Upper lobe of left lung (tissue), 6 donors: ENCODE results near the gene MTHFD1L. TPM values are rescaled to one million over a fixed set of nuclear protein-coding genes. Genes with fewer than 3 reads are reported as not detected.

ENCODE experiments used
- ATAC-seq, 2 donors: fragments of 200-7000 bp; cut with Tn5 transposase; one replicate each; pipeline ENCODE4 v1.9.1; 2022; ENCODE audit warnings: mild to moderate bottlenecking in 2 of 2, moderate library complexity in 2 of 2; ENCODE audit not compliant: low FRiP score in 2 of 2
- DNase-seq, 2 donors: peaks; one replicate each; pipeline ENCODE4 v3.0.0-alpha.2; 2019 to 2020
- H3K27ac ChIP-seq, 4 donors: fragments of 200-600 bp; sonication (generic); one replicate each; pipeline ENCODE4 v1.5.1; 2016 to 2019
- H3K27me3 ChIP-seq, 4 donors: fragments of 200-600 bp; sonication (generic); one replicate each; pipeline ENCODE4 v1.5.1; 2017 to 2019
- H3K36me3 ChIP-seq, 4 donors: fragments of 200-600 bp; sonication (generic); one replicate each; pipeline ENCODE4 v1.5.1; 2016 to 2019
- H3K4me1 ChIP-seq, 4 donors: fragments of 200-600 bp; sonication (generic); one replicate each; pipeline ENCODE4 v1.5.1; 2018 to 2019
- H3K4me3 ChIP-seq, 4 donors: fragments of 200-600 bp; sonication (generic); one replicate each; pipeline ENCODE4 v1.5.1; 2017 to 2019; ENCODE audit warnings: mild to moderate bottlenecking in 2 of 4, moderate library complexity in 1 of 4
- H3K9me3 ChIP-seq, 4 donors: fragments of 200-600 bp; sonication (generic); one replicate each; pipeline ENCODE4 v1.5.1; 2018 to 2019
- CTCF ChIP-seq, 6 experiments: fragments of 450-650 bp in 4 of 6; fragments of 200-600 bp in 2 of 6; sonication (generic) in 2 of 6; IDR thresholded peaks; one replicate each; pipeline ENCODE4 v1.5.1; 2016 to 2019; ENCODE audit warnings: antibody characterized with exemption in 6 of 6
- EP300 ChIP-seq, 4 donors: sonication (generic); formaldehyde crosslinking; IDR thresholded peaks; one replicate each; pipeline ENCODE4 v1.5.1; 2017; ENCODE audit warnings: antibody characterized with exemption in 4 of 4, control low read depth in 2 of 4
- POLR2A ChIP-seq, 4 donors: fragments of 450-650 bp; IDR thresholded peaks; one replicate each; pipeline ENCODE4 v1.5.1; 2016 to 2017; ENCODE audit warnings: antibody characterized with exemption in 4 of 4, mild to moderate bottlenecking in 2 of 4
- POLR2AphosphoS5 ChIP-seq, 2 donors: sonication (generic); formaldehyde crosslinking; IDR thresholded peaks; one replicate each; pipeline ENCODE4 v1.5.1; 2017; ENCODE audit warnings: antibody characterized with exemption in 2 of 2
- WGBS, 2 donors: methylation state at CpG; one replicate each; pipeline ENCODE4 v1.1.5; 2017 to 2018; 5-methylcytosine and 5-hydroxymethylcytosine counted together
- total RNA-seq, 6 donors: library from RNA; depleted of rRNA in 4 of 6; stranded (reverse); fragments of >200 nt in 4 of 6; gene quantifications; one replicate each; pipeline versions ENCODE4 v1.1.0 to v1.2.1, GENCODE V29; 2016 to 2021
- donor health status: DM: no; HTN: no; CAD: no; lungs with moderate emphysema.
- donor health status: DM: no; HTN: yes; CAD: no; lungs with severe emphysema.

Gene MTHFD1L
- total RNA-seq, 6 donors from 2014 or later, result 11.8 to 32.3 (median 19.4) TPM

GRCh38 chr6:150929416-150929815 is 63.9 kb downstream of the MTHFD1L start:
- no peak for DNase-seq
- no peaks in the 10 kb centered on the region for H3K27me3 ChIP-seq
- no peak for ATAC-seq
- WGBS, 2 donors, result 63 to 89% methylated on average over 2 of the region's 2 CpGs
- no peaks in the 10 kb centered on the region for H3K9me3 ChIP-seq
- H3K27ac ChIP-seq, result no peak overlapping the region
- H3K36me3 ChIP-seq, result no peaks in the 10 kb centered on the region
- no peaks in the 10 kb centered on the region for H3K4me1 ChIP-seq
- no peak for TF ChIP-seq POLR2A (IDR thresholded peaks at IDR 0.05)
- TF ChIP-seq EP300 (IDR thresholded peaks at IDR 0.05), result no peak
- TF ChIP-seq POLR2AphosphoS5 (IDR thresholded peaks at IDR 0.05), result no peak
- no peak for TF ChIP-seq CTCF (IDR thresholded peaks at IDR 0.05)
- no peak overlapping the region for H3K4me3 ChIP-seq

DNA sequence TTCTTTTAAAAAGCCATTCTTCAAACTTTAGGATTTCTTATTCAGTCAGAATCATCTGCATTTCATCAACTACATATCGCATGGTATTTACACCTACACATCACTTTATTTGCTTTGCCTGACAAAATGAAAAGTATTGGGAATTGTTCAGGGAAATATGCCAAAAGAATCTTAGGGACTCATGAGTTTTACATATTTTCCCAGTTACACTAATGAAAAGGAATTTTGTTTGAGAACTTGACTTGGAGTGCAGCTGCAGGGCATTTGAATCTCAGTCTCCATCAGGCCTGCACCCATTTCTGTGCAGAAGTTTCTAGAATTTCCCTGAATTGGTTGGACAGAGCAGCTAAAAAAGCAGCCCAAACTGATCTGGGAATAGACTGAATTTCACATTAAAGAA is 65.3 kb downstream of the MTHFD1L start:
- Histone ChIP-seq H3K27ac (no peak overlapping the region), H3K36me3 (no peaks in the 10 kb centered on the region), H3K9me3 (no peaks in the 10 kb centered on the region), H3K27me3 (no peaks in the 10 kb centered on the region), H3K4me3 (no peak overlapping the region), H3K4me1 (no peaks in the 10 kb centered on the region)
- DNase-seq (no peak), ATAC-seq (no peak)
- 73 to 81% methylated on average over 1 of the region's 1 CpG for WGBS, 2 donors
- TF ChIP-seq EP300 (IDR thresholded peaks at IDR 0.05) (no peak), POLR2AphosphoS5 (IDR thresholded peaks at IDR 0.05) (no peak), CTCF (IDR thresholded peaks at IDR 0.05) (no peak), POLR2A (IDR thresholded peaks at IDR 0.05) (no peak)

DNA sequence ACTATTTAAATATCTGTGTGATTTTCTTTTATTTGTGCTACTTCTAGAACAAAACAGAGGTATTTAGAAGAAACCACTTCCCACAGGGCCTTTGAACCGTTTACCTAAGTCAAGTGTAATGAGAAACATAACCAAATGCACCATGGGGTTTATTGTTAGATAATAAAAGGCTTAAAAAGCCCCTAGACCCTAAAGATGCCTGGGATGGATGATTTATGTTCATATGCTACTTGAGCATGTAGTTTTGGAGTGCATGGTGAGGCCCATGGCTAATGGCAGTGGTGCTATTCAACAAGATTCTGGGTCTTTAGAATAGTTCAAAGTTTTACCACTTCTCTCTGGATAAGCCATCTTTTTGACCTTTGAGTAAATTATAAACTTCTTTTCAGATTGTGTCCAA is 65.9 kb downstream of the MTHFD1L start:
- H3K4me3 ChIP-seq, result no peak overlapping the region
- no peaks in the 10 kb centered on the region for H3K4me1 ChIP-seq
- H3K9me3 ChIP-seq, result no peaks in the 10 kb centered on the region
- H3K36me3 ChIP-seq, result no peaks in the 10 kb centered on the region
- ATAC-seq (no peak), DNase-seq (no peak)
- no peaks in the 10 kb centered on the region for H3K27me3 ChIP-seq
- no peak overlapping the region for H3K27ac ChIP-seq
- WGBS, 2 donors, result 71 to 92% methylated on average over 1 of the region's 1 CpG
- TF ChIP-seq POLR2A (IDR thresholded peaks at IDR 0.05) (no peak), POLR2AphosphoS5 (IDR thresholded peaks at IDR 0.05) (no peak), EP300 (IDR thresholded peaks at IDR 0.05) (no peak), CTCF (IDR thresholded peaks at IDR 0.05) (no peak)

GRCh38 chr6:150932996-150933395 is 67.5 kb downstream of the MTHFD1L start:
- H3K27ac ChIP-seq, result no peak overlapping the region
- no peaks in the 10 kb centered on the region for H3K36me3 ChIP-seq
- no peaks in the 10 kb centered on the region for H3K4me1 ChIP-seq
- DNase-seq (no peak), ATAC-seq (peak in 1 of 2 donors; percentile 66)
- 72 to 78% methylated on average over 3 of the region's 3 CpGs for WGBS, 2 donors
- no peak overlapping the region for H3K4me3 ChIP-seq
- H3K27me3 ChIP-seq, result no peaks in the 10 kb centered on the region
- H3K9me3 ChIP-seq, result no peaks in the 10 kb centered on the region
- TF ChIP-seq POLR2A (IDR thresholded peaks at IDR 0.05) (no peak), EP300 (IDR thresholded peaks at IDR 0.05) (no peak), CTCF (IDR thresholded peaks at IDR 0.05) (no peak), POLR2AphosphoS5 (IDR thresholded peaks at IDR 0.05) (no peak)

DNA sequence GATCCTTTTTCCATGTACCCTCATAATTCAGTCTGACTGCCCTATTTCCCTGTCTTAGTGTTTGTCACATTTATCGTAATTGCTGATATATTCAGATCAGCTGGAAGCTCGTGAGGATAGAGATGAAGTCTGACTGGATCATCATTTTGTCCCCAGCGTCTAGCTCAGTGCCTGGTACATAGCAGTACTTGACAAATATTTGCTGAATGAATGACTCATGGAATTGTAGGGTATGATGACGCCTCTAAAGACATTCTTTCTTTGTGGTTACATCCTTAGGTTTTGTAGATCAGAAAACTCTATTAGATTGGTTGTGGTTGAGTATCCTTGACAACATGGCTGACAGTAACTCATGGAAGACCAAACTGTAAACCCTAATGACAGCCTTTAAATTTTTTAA is 68.9 kb downstream of the MTHFD1L start:
- no peaks in the 10 kb centered on the region for H3K4me1 ChIP-seq
- TF ChIP-seq POLR2A (IDR thresholded peaks at IDR 0.05) (no peak), CTCF (IDR thresholded peaks at IDR 0.05) (no peak), EP300 (IDR thresholded peaks at IDR 0.05) (no peak), POLR2AphosphoS5 (IDR thresholded peaks at IDR 0.05) (no peak)
- ATAC-seq, result no peak
- no peak for DNase-seq
- H3K4me3 ChIP-seq, result no peak overlapping the region
- WGBS, 2 donors, result 92 to 95% methylated on average over 4 of the region's 4 CpGs
- no peaks in the 10 kb centered on the region for H3K27me3 ChIP-seq
- no peaks in the 10 kb centered on the region for H3K9me3 ChIP-seq
- peaks cover 0 to 6% (median 0%) of the 10 kb centered on the region in 4 donors for H3K36me3 ChIP-seq
- no peak overlapping the region for H3K27ac ChIP-seq
